Astrocyte of the cerebellum (primary cell): ENCODE results near the gene CERK.

Source experiments
- DNase-seq: peaks from one replicate; pipeline ENCODE4 v3.0.0-alpha.2; 2011; ENCODE audit warnings: low read depth
- H3K4me3 ChIP-seq: 2 replicates; pipeline ENCODE4 v1.5.1; 2011; ENCODE audit warnings: mild to moderate bottlenecking, low read depth, low read length, moderate library complexity
- CTCF ChIP-seq: IDR thresholded peaks from 2 replicates; pipeline ENCODE4 v1.5.1; 2012; ENCODE audit warnings: low read length, low read depth, moderate library complexity, mild to moderate bottlenecking; ENCODE audit errors: missing control alignments
- in situ Hi-C: cut with HindIII; loops from 2 replicates; pipeline ENCODE4 v1.10.0; 2017; ENCODE audit warnings: low sequenced_read_pairs

Gene CERK

GRCh38 chr22:46663001-46663400 is 75.1 kb downstream of the CERK start:
- no peak for DNase-seq
- in situ Hi-C loops: no loop called here

GRCh38 chr22:46662226-46662625 is 75.8 kb downstream of the CERK start:
- no peak for TF ChIP-seq CTCF
- H3K4me3 ChIP-seq: no peak overlapping the region
- DNase-seq: no peak
- in situ Hi-C loops: no loop called here

More at GRCh38 chr22:46663001-46663400, 75.1 kb downstream of the CERK start:
- no peak for TF ChIP-seq CTCF
- H3K4me3 ChIP-seq: no peak overlapping the region

GRCh38 chr22:46661221-46661851 is 76.7 kb downstream of the CERK start:
- in situ Hi-C loops: no loop called here
- no peak for TF ChIP-seq CTCF
- DNase-seq: no peak
- H3K4me3 ChIP-seq: no peak overlapping the region

- H3K4me3 ChIP-seq: no peak overlapping the region
- no peak for DNase-seq
- in situ Hi-C loops: no loop called here
- no peak for TF ChIP-seq CTCF
Observed at GRCh38 chr22:46660604-46661201, 77.3 kb downstream of the CERK start.

- DNase-seq: no peak
- no peak for TF ChIP-seq CTCF
- in situ Hi-C loops: no loop called here
- no peak overlapping the region for H3K4me3 ChIP-seq
Observed at GRCh38 chr22:46659791-46660186, 78.3 kb downstream of the CERK start.

- H3K4me3 ChIP-seq: no peak overlapping the region
- DNase-seq: no peak
- in situ Hi-C loops: no loop called here
- TF ChIP-seq CTCF: no peak
Observed at GRCh38 chr22:46659059-46659790, 78.8 kb downstream of the CERK start.
